HG03139 (cell line): ENCODE data around the gene SF1.

Experiments
- ATAC-seq: cut with Tn5 transposase; IDR thresholded peaks from one replicate; pipeline ENCODE4 v1.9.1; 2021; ENCODE audit not compliant: unreplicated experiment

Gene SF1

GRCh38 chr11:64784813-64785581 is 6.7 kb upstream of the SF1 start:
- no peak for ATAC-seq

- ATAC-seq: no peak
These were observed 194 bp downstream of the SF1 start for GRCh38 chr11:64778223-64778472.

- ATAC-seq: peak; percentile 13
These were observed 706 bp downstream of the SF1 start for GRCh38 chr11:64777449-64778222.

DNA sequence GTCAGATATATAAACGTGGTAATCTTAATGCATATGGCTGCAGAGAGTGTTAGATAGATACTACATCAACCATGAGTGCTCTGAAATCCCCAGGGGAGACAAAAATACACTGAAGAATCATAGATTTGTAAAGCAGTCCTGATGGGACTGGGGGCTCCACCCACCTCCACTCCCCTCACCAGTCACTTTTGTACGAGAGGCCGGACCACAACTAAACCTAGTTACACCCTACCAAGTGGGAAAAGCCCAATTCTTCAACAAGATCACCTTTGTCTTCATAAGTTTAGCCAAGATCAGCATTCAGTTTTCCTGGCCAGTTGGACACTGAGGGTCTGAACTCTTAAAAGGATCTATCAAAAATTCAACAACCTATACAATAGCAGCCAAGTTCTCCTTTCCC is 1.5 kb downstream of the SF1 start:
- no peak for ATAC-seq

DNA sequence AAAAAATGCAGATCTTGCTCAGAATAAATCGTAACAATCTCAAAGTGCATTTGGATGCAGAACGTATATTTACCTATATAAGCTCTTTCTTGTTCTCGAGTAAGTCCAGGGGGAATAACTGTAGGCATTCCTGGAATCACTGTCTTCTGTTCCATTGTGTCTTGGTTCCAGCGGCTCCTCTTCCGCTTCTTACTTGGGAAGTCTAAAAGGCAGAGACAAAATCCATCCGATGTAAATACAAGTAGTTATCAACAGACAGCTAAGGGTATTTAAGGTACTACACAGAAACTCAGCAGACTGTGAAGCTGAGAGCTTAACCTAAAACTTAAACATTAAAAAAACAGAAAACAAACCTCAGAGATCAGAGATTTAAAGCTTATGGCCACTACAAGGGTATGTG is 1.9 kb downstream of the SF1 start:
- ATAC-seq: no peak

DNA sequence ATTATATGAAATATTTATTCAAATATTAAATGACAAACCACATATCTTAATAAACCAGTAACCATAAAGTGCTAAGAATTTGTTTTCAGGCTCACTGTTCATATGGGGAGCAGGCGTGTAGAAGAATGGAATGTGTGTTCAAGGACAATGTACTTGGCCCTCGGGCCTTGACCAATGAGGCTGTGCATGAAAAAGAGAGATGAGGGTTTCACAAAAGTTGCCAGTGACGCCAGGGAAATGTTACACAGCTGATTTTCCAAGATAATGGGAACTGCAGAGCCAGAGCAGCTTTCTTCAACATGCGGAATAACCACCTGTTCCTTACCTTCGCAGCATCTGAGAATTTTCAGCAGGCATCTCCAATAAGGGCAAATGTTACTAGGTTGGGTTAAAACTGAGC is 4.2 kb downstream of the SF1 start:
- ATAC-seq: no peak

GRCh38 chr11:64772303-64773018 is 5.9 kb downstream of the SF1 start:
- no peak for ATAC-seq

- no peak for ATAC-seq
These were observed 6.5 kb downstream of the SF1 start for GRCh38 chr11:64771861-64772260.

DNA sequence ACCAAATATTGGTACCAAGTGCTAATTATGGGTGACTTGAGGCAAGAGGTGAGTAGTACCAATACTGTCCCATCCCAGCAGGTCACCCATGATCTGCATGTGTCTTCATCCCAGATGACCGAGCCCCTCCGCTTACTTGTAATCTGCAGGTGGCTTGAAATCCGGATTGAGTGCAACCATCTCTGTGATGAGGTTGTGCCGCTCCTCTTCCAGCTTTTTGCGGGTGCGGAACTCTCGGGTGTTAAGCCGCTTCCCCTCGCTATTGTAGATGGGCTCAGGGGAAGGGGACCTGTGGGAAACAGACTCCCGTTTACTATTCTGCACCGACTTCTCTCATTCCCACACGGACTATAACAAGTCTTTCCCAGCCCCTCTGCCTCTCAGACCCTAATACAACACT is 8.2 kb downstream of the SF1 start:
- no peak for ATAC-seq

- ATAC-seq: no peak
These were observed 9.1 kb downstream of the SF1 start for GRCh38 chr11:64769283-64769682.

GRCh38 chr11:64768300-64768694 is 10.0 kb downstream of the SF1 start:
- no peak for ATAC-seq

DNA sequence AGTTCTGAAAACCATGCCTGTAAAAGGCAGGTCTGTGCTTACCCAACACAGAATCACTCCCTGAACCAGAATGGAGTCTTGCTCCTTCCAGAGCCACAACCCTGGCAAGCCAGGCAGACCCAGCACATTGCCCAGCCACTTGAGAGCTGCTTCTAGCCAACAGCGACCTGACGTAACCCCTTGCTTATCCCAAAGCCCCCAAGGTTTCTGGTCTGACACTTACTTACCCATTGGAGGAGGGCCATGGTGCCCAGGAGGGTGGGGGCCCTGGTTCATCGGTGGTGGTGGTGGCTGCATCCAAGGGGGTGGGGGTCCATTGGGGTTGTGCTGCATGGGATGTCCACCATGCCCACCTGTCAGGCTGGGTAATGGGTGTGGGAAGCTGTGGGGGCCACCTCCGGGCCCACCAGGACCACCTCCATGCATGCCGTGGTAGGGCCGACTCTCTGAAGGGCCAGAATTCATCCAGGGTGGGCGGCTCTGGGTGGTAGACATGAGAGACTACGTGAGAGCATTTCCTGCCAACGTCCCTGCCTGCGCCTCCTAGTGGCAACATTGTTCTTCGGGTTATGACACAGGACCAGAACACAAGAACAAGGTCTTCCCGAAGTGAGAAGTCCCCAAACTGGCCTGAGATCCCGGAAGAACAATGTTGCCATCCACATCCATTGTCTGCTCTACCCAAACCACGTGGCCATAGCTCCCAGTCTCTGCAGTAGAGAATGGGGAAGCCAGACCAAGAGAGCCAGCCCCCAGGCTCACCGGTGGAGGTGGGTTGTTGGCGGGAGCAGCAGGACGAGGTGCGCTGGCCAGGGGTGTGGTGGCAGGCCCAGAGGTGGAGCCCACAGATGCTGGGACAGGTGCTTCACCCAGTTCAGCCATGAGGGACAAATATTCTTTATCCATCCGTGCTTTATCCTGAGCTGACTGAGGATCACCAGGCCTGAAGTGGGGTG is 10.7 kb downstream of the SF1 start:
- no peak for ATAC-seq

DNA sequence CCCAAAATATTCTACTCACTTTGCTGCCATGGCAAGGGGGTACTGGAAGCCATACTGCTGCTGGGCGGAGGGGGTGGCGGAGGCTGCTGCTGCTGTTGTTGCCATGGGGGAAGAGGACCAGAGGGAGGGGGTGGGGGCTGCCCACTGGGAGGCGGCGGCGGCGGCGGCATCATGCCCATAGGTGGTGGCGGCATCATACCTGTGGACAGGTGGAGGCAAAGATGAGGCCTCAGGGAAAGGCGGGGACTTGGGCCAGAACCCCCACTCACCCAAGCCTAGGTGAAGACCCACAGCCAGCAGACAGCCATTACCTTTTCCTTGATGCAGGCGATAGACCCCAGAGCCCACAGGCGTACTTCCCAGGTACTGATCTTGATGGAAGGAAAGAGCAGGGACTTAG is 11.5 kb downstream of the SF1 start:
- ATAC-seq: no peak

- no peak for ATAC-seq
These were observed 12.3 kb downstream of the SF1 start for GRCh38 chr11:64765851-64766665.

DNA sequence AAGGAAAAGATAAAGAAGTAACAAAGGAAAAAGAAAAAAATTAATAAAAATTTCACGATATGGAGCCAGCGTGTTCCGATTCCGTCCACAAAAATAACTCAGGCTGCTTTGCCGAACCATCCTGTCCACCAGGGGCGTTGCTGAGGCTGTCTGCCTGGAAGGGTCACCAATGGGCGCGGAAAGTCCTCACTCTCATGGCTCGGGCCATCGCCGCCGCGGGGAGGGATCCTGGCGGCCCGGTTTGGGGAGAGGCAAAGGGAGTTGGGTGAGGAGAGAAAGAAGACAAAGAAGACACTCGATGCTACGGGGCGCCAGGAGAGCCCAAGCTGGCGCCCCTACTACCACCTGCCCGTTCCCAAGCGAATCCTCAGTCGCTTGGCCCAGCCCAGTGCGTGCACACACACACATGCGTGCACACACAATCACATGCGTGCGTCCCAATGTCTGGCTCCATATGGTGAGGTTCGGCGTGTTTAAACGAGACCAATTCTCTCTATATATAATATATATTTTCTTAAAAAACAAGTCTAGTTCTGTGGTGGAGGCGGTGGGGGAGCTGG is 13.0 kb downstream of the SF1 start:
- ATAC-seq: no peak

- no peak for ATAC-seq
These were observed 13.6 kb downstream of the SF1 start for GRCh38 chr11:64764753-64765152.

GRCh38 chr11:64764040-64764611 is 14.2 kb downstream of the SF1 start:
- no peak for ATAC-seq

DNA sequence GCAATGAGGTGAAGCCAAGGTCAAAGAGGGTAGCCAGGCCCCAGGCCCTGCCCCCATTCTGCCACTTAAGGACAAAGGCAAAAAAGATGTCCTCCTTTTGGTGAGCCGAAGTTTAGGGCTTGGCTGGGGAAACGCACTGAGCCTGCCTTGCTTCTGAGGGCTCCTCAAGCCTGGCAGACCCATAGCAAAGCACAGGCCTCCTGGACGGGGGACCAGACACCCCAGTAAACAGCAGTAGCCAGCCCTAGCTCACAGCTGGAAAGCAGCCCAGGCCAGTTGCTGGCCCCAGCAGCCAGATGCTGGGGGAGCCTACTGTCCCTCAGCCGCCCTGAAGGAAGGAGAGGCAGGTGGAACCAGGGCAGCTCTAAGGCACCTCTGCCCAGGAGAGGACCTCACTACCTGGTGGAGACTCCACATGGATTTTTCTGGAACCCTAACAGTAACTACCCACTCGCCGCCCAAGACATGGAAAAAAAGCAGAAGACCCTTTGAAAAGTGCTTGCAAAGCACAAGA is 14.8 kb downstream of the SF1 start:
- no peak for ATAC-seq
